NT2/D1 (cell line): Measurements from ENCODE around the gene KRTAP21-2.

Experiments
- SUZ12 ChIP-seq: IDR thresholded peaks from 2 replicates; pipeline ENCODE4 v1.6.1; 2011; ENCODE audit not compliant: insufficient read length, insufficient read depth; ENCODE audit errors: extremely low read depth
- YY1 ChIP-seq: IDR thresholded peaks from 2 replicates; pipeline ENCODE4 v1.6.1; 2011; ENCODE audit not compliant: insufficient read length, insufficient read depth
- ZNF274 ChIP-seq: IDR thresholded peaks from 2 replicates; pipeline ENCODE4 v1.6.1; 2011; ENCODE audit warnings: mild to moderate bottlenecking, low read depth, low read length

- TF ChIP-seq ZNF274 (no peak), SUZ12 (no peak), YY1 (no peak)
Measured at GRCh38 chr21:30726726-30727125, 20.3 kb downstream of the KRTAP21-2 start.
